ENCODE results near the gene XCR1. TPM values are rescaled to one million over a fixed set of nuclear protein-coding genes. Genes with fewer than 3 reads are reported as not detected.

The XCR1 gene
- total and polyA plus RNA-seq, 4 donors = 0.04 to 1.1 (median 0.31) TPM

DNA sequence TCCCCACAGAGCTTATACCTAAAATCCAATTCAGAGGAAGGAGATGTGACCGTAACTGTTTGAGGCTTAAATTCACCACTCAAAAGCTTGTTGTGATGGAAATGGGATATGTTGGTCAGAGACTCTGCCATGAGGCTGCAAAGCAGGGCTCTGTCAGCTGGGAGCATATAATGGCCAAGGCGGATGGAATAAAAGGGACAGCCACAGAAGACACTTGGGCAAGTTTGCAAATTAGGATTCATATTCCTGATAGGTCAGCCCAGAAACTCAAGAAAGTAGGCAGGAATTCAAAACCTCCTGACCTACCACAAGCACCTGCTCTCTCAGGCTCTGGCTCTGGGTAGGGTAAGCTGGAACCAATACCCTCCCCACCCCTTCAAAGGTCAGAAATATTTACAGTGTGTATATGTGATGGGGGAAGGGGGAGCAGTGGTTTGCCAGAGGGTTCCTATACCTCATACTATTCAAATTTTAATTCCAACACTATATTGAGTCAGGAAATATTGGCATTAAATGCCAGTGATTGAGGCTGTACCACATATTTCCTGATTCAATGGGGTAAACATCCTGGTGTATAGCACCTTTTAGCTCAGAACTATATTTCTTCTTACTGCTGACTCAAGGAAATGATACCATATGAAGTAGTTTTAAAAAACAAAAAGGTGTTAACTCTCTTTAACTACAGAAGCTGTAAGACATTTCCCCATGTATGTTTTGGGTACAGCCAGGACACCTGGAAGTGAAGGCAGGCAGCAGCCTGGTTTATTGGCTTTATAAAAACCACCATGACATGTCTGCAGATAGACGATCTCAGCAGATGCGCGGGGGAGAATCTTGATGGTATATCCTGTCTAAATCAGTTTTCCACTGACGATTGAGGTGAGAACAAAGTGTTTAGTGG, 50.8 kb downstream of the XCR1 start:
- Histone ChIP-seq H3K4me1 (ENCODE audit: control insufficient read depth in 5 of 5, insufficient read depth in 5 of 5, low read length in 5 of 5) (peaks cover 0 to 8% (median 0%) of the 10 kb centered on the region in 5 donors), H3K9ac (ENCODE audit: insufficient read depth in 1 of 2, low read length in 2 of 2) (peak overlapping the region in 1 of 2 donors; percentile 19), H3K4me3 (no peak overlapping the region), H3K27me3 (ENCODE audit: control insufficient read depth in 3 of 3, insufficient read depth in 3 of 3, low read length in 2 of 3) (no peaks in the 10 kb centered on the region), H3K36me3 (ENCODE audit: control insufficient read depth in 4 of 4, insufficient read depth in 4 of 4, low read length in 4 of 4) (peaks cover 23 to 33% (median 30%) of the 10 kb centered on the region in 4 donors), H3K27ac (ENCODE audit: low read depth in 1 of 2, low read length in 1 of 2) (peak overlapping the region in 1 of 2 donors; percentile 64), H3K9me3 (ENCODE audit: control insufficient read depth in 4 of 4, insufficient read depth in 3 of 4, low read length in 3 of 4) (no peaks in the 10 kb centered on the region)
- DNase-seq (no peak), ATAC-seq (ENCODE audit: insufficient read depth, low FRiP score) (no peak)
- TF ChIP-seq, protein P1, sequence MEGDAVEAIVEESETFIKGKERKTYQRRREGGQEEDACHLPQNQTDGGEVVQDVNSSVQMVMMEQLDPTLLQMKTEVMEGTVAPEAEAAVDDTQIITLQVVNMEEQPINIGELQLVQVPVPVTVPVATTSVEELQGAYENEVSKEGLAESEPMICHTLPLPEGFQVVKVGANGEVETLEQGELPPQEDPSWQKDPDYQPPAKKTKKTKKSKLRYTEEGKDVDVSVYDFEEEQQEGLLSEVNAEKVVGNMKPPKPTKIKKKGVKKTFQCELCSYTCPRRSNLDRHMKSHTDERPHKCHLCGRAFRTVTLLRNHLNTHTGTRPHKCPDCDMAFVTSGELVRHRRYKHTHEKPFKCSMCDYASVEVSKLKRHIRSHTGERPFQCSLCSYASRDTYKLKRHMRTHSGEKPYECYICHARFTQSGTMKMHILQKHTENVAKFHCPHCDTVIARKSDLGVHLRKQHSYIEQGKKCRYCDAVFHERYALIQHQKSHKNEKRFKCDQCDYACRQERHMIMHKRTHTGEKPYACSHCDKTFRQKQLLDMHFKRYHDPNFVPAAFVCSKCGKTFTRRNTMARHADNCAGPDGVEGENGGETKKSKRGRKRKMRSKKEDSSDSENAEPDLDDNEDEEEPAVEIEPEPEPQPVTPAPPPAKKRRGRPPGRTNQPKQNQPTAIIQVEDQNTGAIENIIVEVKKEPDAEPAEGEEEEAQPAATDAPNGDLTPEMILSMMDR (IDR thresholded peaks at IDR 0.05; ENCODE audit: control extremely low read depth, extremely low read depth) = no peak
- 75 to 80% methylated on average over 6 of the region's 6 CpGs for WGBS, 2 donors

DNA sequence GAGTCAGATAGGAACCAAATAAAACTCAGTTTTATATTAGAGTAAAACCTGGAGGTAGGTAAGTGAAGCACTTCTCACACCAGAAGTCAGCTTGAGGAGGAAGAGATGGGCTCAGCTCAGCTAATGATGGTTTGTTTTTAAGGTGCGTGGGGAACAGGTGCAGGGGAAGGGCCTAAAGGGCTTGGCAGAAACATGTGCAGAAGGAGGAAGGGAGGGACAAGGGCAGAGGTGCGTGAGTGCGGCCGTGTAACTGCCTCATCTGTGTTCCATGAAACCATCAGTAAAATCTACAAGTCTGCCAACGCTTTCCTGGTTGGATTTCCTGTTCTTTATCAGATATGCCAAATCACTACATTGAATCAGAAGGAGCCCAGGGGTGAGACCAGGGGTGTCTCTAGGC, 51.6 kb downstream of the XCR1 start:
- Histone ChIP-seq H3K36me3 (ENCODE audit: control insufficient read depth in 4 of 4, insufficient read depth in 4 of 4, low read length in 4 of 4) (peaks cover 19 to 30% (median 27%) of the 10 kb centered on the region in 4 donors), H3K9ac (ENCODE audit: insufficient read depth in 1 of 2, low read length in 2 of 2) (no peak overlapping the region), H3K27ac (ENCODE audit: low read depth in 1 of 2, low read length in 1 of 2) (peak overlapping the region in 1 of 2 donors; percentile 17), H3K27me3 (ENCODE audit: control insufficient read depth in 3 of 3, insufficient read depth in 3 of 3, low read length in 2 of 3) (no peaks in the 10 kb centered on the region), H3K9me3 (ENCODE audit: control insufficient read depth in 4 of 4, insufficient read depth in 3 of 4, low read length in 3 of 4) (no peaks in the 10 kb centered on the region), H3K4me3 (no peak overlapping the region), H3K4me1 (ENCODE audit: control insufficient read depth in 5 of 5, insufficient read depth in 5 of 5, low read length in 5 of 5) (peaks cover 0 to 8% (median 0%) of the 10 kb centered on the region in 5 donors)
- WGBS, 2 donors = 62 to 64% methylated on average over 5 of the region's 5 CpGs
- DNase-seq = no peak
- TF ChIP-seq, protein P1 (IDR thresholded peaks at IDR 0.05; ENCODE audit: control extremely low read depth, extremely low read depth) = no peak
- no peak for ATAC-seq (ENCODE audit: insufficient read depth, low FRiP score)

DNA sequence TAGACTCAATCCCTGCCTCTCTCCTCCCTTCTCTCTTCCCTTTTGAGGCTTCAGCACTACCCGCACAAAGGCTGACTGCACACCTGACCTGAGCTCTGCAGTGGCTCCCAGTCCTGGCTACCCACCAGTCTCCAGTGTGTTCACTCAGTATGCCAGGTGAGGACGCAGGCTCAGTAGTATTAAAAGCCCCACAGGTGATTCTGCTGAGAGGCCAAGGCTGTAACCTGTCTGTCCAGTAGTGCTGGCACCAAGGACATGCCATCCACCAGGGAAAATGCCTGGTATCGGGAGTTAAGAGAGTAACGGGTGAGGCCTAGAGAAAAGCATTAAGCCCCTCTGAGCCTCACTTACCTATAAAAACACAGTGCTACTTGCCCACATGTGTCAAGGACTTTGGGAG, 52.6 kb downstream of the XCR1 start:
- peaks cover 0 to 8% (median 0%) of the 10 kb centered on the region in 5 donors for H3K4me1 ChIP-seq (ENCODE audit: control insufficient read depth in 5 of 5, insufficient read depth in 5 of 5, low read length in 5 of 5)
- TF ChIP-seq, protein P1 (IDR thresholded peaks at IDR 0.05; ENCODE audit: control extremely low read depth, extremely low read depth) = no peak
- ATAC-seq (ENCODE audit: insufficient read depth, low FRiP score) (no peak), DNase-seq (no peak)
- H3K4me3 ChIP-seq = no peak overlapping the region
- WGBS, 2 donors = 82 to 94% methylated on average over 4 of the region's 4 CpGs
- peaks cover 19 to 33% (median 25%) of the 10 kb centered on the region in 4 donors for H3K36me3 ChIP-seq (ENCODE audit: control insufficient read depth in 4 of 4, insufficient read depth in 4 of 4, low read length in 4 of 4)
- H3K27me3 ChIP-seq (ENCODE audit: control insufficient read depth in 3 of 3, insufficient read depth in 3 of 3, low read length in 2 of 3) = no peaks in the 10 kb centered on the region
- no peaks in the 10 kb centered on the region for H3K9me3 ChIP-seq (ENCODE audit: control insufficient read depth in 4 of 4, insufficient read depth in 3 of 4, low read length in 3 of 4)
- no peak overlapping the region for H3K27ac ChIP-seq (ENCODE audit: low read depth in 1 of 2, low read length in 1 of 2)
- no peak overlapping the region for H3K9ac ChIP-seq (ENCODE audit: insufficient read depth in 1 of 2, low read length in 2 of 2)

Data from lung (tissue), 12 donors.